ENCODE data around the gene TMPO.
"Not testable (repeated sequence)": the region's sequence is repeated elsewhere in the genome, so short reads cannot be mapped to it uniquely, and the experiment has no call there.

TMPO gene

GRCh38 chr12:98579835-98580234 lies 64.4 kb downstream of the TMPO start:
- FAIRE-seq, result no peak

DNA sequence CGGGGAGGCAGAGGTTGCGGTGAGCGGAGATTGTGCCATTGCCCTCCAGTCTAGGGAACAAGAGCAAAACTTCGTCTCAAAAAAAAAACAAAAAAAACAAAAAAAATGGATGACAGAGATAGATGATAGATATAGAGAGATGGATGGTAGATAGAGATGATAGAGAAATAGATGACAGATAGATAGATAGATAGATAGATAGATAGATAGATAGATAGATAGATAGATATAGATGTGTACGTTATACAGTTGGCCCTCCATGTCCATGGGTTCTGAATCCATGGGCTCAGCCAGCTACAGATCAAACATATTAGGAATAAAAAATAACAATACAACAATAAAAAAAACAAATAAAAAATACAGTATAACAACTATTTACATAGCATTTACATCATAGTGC lies 65.3 kb downstream of the TMPO start:
- FAIRE-seq, result no peak

DNA sequence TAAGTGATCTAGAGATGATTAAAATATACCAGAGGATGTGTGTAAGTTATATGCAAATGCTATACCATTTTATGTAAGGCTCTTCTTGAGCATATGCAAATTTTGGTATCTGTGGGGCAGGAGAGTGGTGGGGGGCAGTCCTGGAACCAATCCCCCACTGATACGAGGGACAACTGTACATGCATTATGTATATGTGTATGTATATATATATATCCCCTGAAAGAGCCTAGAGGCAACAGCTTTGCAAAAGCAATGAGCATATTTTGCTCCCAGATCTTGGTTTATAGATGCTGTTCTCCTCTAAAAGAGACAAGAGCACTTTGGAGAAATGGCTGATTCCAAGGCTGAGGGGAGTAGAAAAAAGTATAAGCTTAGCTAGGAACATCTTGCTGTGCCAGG lies 65.7 kb downstream of the TMPO start:
- no peak for FAIRE-seq

DNA sequence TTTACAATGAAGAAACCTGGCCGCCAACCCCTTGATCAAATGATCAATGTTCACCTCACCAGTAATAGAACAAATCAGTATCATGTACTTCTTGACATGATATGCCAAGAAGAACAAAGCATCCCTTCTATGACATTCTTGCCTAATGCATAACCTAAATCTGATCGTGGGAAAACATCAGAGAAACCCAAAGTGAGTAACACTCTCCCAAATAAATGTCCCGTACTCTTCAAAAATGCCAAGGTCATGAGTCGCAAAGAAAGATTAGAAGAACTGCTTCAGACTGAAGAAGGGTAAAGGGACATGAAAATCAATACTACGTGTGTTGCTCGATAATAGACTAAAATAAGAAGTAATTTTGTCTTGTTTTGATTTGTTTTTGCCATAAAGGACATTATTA lies 66.7 kb downstream of the TMPO start:
- FAIRE-seq, result no peak

DNA sequence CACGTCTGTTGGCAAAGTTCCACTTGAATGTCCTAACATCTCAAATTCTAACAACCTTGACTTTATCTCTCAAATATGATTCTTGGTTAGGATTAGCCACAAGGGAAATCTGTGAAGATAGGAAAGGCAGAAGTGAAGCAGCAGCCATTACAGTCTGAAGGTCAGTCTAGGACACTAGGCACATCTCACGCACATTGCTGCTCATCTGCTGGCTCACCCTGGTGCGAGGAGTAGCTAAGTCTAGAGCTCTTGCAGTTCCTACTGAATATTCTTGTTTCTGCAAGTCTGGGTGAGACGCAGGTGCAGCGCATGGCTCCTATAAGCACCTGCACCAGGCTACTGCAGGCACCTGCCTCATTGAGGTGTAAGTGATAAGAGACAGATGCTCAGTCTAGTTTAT lies 71.7 kb downstream of the TMPO start:
- no peak for FAIRE-seq

- no peak for FAIRE-seq
Measured at GRCh38 chr12:98591209-98591608, 75.8 kb downstream of the TMPO start.

DNA sequence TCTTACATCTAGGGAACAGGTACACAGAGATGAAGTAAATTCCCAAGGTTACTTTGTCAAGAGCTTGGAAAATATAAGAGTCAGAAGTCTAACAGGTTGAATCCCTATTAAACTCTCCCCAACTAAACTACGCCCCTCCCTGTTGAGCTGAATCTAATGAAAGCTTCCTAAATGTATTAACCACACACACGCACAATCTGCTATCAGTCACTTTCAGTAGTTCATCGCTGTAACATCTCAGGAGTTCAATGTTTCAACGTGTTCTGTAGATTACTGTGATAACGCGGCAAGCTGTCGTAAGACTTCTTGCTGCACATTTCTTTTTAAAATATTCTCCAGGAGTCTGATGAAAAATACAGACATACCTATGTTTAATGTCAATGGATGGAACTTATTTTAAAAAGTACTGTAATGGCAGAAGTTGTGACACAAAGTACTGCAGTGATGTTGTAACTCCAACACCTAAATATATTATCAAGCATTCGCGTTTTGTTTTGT lies 77.5 kb downstream of the TMPO start:
- no peak for FAIRE-seq

- no peak for FAIRE-seq
Measured at GRCh38 chr12:98593351-98594049, 78.1 kb downstream of the TMPO start, which contains the start of gene SLC25A3. SLC25A3 (plus strand) TSS chr12:98593686; CDS start chr12:98593979, 293 bp downstream.

DNA sequence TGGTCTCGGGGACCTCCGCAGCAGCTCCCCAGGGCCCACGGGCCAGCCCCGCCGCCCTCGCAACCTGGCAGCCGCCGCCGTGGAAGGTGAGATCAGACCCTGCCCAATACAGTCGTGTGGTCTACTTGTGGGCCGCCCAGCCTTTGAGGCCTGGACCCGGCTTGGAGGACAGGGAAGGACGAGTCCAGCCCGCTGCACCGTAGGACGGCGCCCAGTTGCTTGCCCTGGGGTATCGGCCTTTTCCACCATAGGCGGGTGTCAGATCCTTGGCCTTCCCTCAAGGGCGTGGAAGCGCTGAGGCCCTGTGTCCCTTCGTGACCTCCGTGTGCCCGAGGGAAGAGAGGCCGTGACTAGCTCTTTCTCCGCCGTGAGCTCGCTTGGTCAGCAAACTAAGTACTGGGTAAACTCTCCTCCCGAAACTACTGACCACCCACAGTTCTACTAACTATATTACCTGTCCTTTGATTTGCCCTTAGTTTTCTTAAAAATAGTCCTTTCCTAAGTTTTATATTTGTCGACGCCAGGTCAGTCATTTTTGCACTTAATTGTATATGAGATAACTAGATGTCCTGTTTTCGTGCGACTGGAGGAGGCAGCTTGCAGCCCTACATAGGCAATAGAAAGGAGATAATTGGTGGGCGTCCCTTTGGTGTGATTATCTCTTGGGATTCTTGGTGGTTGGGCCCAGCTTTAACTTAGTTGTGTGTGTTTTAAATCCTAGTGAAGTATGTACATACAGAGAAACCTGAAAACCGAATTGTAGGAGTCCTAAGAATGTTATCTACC lies 78.9 kb downstream of the TMPO start:
- FAIRE-seq, result no peak

GRCh38 chr12:98595243-98595988 lies 80.0 kb downstream of the TMPO start:
- no peak for FAIRE-seq

GRCh38 chr12:98597313-98597712 lies 81.9 kb downstream of the TMPO start:
- FAIRE-seq, result not testable (repeated sequence)
